Astrocyte (in vitro differentiated cells and primary cell): ENCODE measurements around the gene EYS. TPM values are rescaled to one million over a fixed set of nuclear protein-coding genes. Genes with fewer than 3 reads are reported as not detected.

Experiments used
- DNase-seq: peaks from one replicate; pipeline ENCODE4 v3.0.0-alpha.2; 2010; ENCODE audit warnings: low read depth
- FAIRE-seq: peaks from 2 replicates; lab custom pipeline; 2011; peaks lifted over from hg19 to GRCh38; lab: Jason Lieb, UNC
- H2AFZ ChIP-seq: 2 replicates; pipeline ENCODE4 v1.6.0; 2012; ENCODE audit warnings: low read depth, low read length, inconsistent platforms
- H3K27ac ChIP-seq: 2 replicates; pipeline ENCODE4 v1.5.1; 2011; ENCODE audit warnings: low read depth, low read length, inconsistent platforms
- H3K27me3 ChIP-seq: 2 replicates; pipeline ENCODE4 v1.6.0; 2011; ENCODE audit warnings: low read length, inconsistent platforms; ENCODE audit not compliant: insufficient read depth
- H3K36me3 ChIP-seq: 2 replicates; pipeline ENCODE4 v1.5.1; 2011; ENCODE audit warnings: low read length, inconsistent platforms; ENCODE audit not compliant: insufficient read depth
- H3K4me1 ChIP-seq: 2 replicates; pipeline ENCODE4 v1.5.1; 2011; ENCODE audit warnings: low read length, inconsistent platforms; ENCODE audit not compliant: insufficient read depth
- H3K4me2 ChIP-seq: 2 replicates; pipeline ENCODE4 v1.6.0; 2012; ENCODE audit warnings: low read length, inconsistent platforms
- H3K4me3 ChIP-seq: 2 replicates; pipeline ENCODE4 v1.5.1; 2011; ENCODE audit warnings: low read depth, mild to moderate bottlenecking, low read length, inconsistent platforms; ENCODE audit not compliant: insufficient read depth
- H3K79me2 ChIP-seq: 2 replicates; pipeline ENCODE4 v1.6.0; 2012; ENCODE audit warnings: mild to moderate bottlenecking, low read length, inconsistent platforms; ENCODE audit not compliant: insufficient read depth
- H3K9ac ChIP-seq: 2 replicates; pipeline ENCODE4 v1.6.0; 2012; ENCODE audit warnings: mild to moderate bottlenecking, low read length, inconsistent platforms
- H3K9me3 ChIP-seq: 2 replicates; pipeline ENCODE4 v1.5.1; 2012; ENCODE audit warnings: low read depth, mild to moderate bottlenecking, low read length, inconsistent platforms; ENCODE audit not compliant: insufficient read depth
- H4K20me1 ChIP-seq: 2 replicates; pipeline ENCODE4 v1.6.0; 2012; ENCODE audit warnings: low read length, inconsistent platforms; ENCODE audit not compliant: insufficient read depth
- H3K27ac Mint-ChIP-seq: one replicate; pipeline ENCODE4 v1.8.0; 2021; ENCODE audit warnings: mild to moderate bottlenecking, mixed read lengths; ENCODE audit not compliant: unreplicated experiment
- H3K27me3 Mint-ChIP-seq: one replicate; pipeline ENCODE4 v1.8.0; 2021; ENCODE audit warnings: low read depth, mixed read lengths; ENCODE audit not compliant: unreplicated experiment
- H3K36me3 Mint-ChIP-seq: one replicate; pipeline ENCODE4 v1.8.0; 2021; ENCODE audit warnings: low read depth, mixed read lengths; ENCODE audit not compliant: unreplicated experiment
- H3K4me1 Mint-ChIP-seq: one replicate; pipeline ENCODE4 v1.8.0; 2021; ENCODE audit warnings: low read depth, mixed read lengths; ENCODE audit not compliant: unreplicated experiment
- H3K4me3 Mint-ChIP-seq: one replicate; pipeline ENCODE4 v1.8.0; 2021; ENCODE audit warnings: mild to moderate bottlenecking, moderate library complexity, mixed read lengths; ENCODE audit not compliant: unreplicated experiment
- H3K9me3 Mint-ChIP-seq: one replicate; pipeline ENCODE4 v1.8.0; 2021; ENCODE audit warnings: mild to moderate bottlenecking, mixed read lengths; ENCODE audit not compliant: unreplicated experiment
- CTCF ChIP-seq: IDR thresholded peaks from 2 replicates; pipeline ENCODE4 v1.5.1; 2011; ENCODE audit warnings: low read depth, mild to moderate bottlenecking, inconsistent platforms, low read length, moderate library complexity; ENCODE audit not compliant: insufficient read depth
- EZH2 ChIP-seq: IDR thresholded peaks from 2 replicates; pipeline ENCODE4 v1.6.1; 2012; ENCODE audit warnings: mild to moderate bottlenecking, low read length, inconsistent platforms; ENCODE audit not compliant: insufficient read depth
- total RNA-seq: library from RNA; stranded (reverse); gene quantifications from 2 replicates; pipeline ENCODE4 v1.2.1, GENCODE V29; 2021

Gene EYS
- total RNA-seq, 1 donor from 2014 or later: 0.16 TPM

DNA sequence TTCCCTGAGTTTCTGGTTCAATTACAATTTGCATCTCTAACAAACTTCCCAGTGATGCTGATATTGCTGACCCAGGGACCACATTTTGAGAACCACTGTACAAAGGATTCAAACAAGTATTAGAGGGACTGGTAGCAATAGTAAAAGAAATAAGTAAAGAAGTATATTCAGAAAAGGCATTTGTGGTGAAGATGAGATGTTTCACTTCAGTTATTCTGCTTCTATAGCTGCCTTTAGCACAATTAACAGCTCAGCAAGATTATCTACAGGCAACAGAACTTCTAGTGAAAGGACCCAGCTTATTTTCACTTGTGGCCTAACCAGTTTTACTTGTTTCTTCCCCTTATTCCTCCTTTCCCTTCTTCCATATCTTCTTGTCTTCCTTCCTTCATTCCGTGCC lies 1922.0 kb downstream of the EYS start:
- no peaks in the 10 kb centered on the region for H3K4me1 ChIP-seq
- no peaks in the 10 kb centered on the region for H3K79me2 ChIP-seq
- H3K36me3 ChIP-seq: no peaks in the 10 kb centered on the region
- no peaks in the 10 kb centered on the region for H3K27me3 Mint-ChIP-seq
- H3K27ac ChIP-seq: no peak overlapping the region
- no peaks in the 10 kb centered on the region for H3K27me3 ChIP-seq
- DNase-seq (no peak), FAIRE-seq (no peak)
- H3K4me3 ChIP-seq: no peak overlapping the region
- no peaks in the 10 kb centered on the region for H3K9me3 ChIP-seq
- no peaks in the 10 kb centered on the region for H3K36me3 Mint-ChIP-seq
- no peak overlapping the region for H3K4me2 ChIP-seq
- no peak overlapping the region for H2AFZ ChIP-seq
- H3K4me1 Mint-ChIP-seq: no peaks in the 10 kb centered on the region
- H3K4me3 Mint-ChIP-seq: no peak overlapping the region
- no peak for TF ChIP-seq EZH2
- no peak for TF ChIP-seq CTCF
- no peak overlapping the region for H3K9ac ChIP-seq
- H4K20me1 ChIP-seq: no peaks in the 10 kb centered on the region
- H3K9me3 Mint-ChIP-seq: peaks cover 1% of the 10 kb centered on the region
- H3K27ac Mint-ChIP-seq: no peak overlapping the region

- H3K4me2 ChIP-seq: no peak overlapping the region
These were observed 1923.9 kb downstream of the EYS start for GRCh38 chr6:63783096-63783495.

More at GRCh38 chr6:63783096-63783495, 1923.9 kb downstream of the EYS start:
- no peaks in the 10 kb centered on the region for H3K4me1 ChIP-seq
- no peak for FAIRE-seq
- no peak overlapping the region for H3K27ac ChIP-seq
- DNase-seq: no peak
- H3K9me3 ChIP-seq: no peaks in the 10 kb centered on the region
- Mint-ChIP-seq H3K4me3 (no peak overlapping the region), H3K27me3 (no peaks in the 10 kb centered on the region), H3K27ac (no peak overlapping the region), H3K4me1 (no peaks in the 10 kb centered on the region), H3K36me3 (no peaks in the 10 kb centered on the region), H3K9me3 (peaks cover 1% of the 10 kb centered on the region)
- TF ChIP-seq EZH2: no peak
- no peak for TF ChIP-seq CTCF
- no peaks in the 10 kb centered on the region for H3K79me2 ChIP-seq
- H2AFZ ChIP-seq: no peak overlapping the region
- H3K4me3 ChIP-seq: no peak overlapping the region
- no peaks in the 10 kb centered on the region for H3K36me3 ChIP-seq
- H3K27me3 ChIP-seq: no peaks in the 10 kb centered on the region
- H3K9ac ChIP-seq: no peak overlapping the region
- no peaks in the 10 kb centered on the region for H4K20me1 ChIP-seq
